Colon (tissue), 2 donors: ENCODE results near the gene MDM1.
A peak's percentile ranks its signal among the peaks of the same experiment; 100 is the strongest.

Source experiments
- FAIRE-seq: peaks from 2 replicates; lab custom pipeline; 2012; peaks lifted over from hg19 to GRCh38; lab: Jason Lieb, UNC
- donor health status: control.
- donor health status: control.

MDM1 gene, protein sequence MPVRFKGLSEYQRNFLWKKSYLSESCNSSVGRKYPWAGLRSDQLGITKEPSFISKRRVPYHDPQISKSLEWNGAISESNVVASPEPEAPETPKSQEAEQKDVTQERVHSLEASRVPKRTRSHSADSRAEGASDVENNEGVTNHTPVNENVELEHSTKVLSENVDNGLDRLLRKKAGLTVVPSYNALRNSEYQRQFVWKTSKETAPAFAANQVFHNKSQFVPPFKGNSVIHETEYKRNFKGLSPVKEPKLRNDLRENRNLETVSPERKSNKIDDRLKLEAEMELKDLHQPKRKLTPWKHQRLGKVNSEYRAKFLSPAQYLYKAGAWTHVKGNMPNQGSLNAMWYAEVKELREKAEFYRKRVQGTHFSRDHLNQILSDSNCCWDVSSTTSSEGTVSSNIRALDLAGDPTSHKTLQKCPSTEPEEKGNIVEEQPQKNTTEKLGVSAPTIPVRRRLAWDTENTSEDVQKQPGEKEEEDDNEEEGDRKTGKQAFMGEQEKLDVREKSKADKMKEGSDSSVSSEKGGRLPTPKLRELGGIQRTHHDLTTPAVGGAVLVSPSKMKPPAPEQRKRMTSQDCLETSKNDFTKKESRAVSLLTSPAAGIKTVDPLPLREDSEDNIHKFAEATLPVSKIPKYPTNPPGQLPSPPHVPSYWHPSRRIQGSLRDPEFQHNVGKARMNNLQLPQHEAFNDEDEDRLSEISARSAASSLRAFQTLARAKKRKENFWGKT

GRCh38 chr12:68331869-68332727, at the start of gene MDM1:
TSS of gene MDM1 (minus strand) at chr12:68332362. CDS start at chr12:68332245, 117 bp downstream.
- FAIRE-seq = no peak

DNA sequence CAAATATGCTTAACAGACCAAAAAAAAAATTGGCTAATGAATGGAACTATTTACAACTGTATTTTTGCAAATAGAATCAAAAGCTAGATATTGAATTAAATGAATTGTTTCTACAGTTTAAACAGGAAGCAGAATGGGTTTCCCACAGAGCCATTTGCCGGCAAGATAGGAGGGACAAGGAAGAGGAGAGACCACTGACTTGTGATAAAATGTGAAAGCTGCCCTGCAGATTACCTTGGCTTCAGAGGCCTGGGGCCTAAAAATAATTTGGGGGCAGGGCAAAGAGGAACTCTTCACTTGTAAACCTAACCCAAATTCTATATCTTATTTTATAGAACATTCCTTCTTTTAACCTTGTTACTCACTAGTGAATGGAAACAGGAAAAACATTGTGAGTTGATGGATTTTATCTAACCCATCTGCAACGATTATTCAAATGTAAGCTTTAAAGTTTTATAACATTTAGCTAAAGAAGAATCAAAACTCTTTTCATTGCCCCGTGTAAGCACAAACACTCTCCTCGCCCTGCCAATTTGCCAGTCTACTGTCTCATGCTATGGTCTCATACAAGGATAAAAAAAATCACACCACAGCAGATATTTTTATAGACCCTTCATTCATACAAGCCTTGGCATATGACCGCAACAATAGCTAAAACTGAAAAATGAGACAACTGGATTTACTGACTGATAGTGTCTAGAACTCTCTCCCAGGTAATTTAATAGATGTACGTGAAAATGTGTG, 49.5 kb upstream of the MDM1 start:
- FAIRE-seq = no peak

- FAIRE-seq = no peak
These were observed 46.9 kb upstream of the MDM1 start for GRCh38 chr12:68378872-68379606.

- no peak for FAIRE-seq
These were observed 45.7 kb upstream of the MDM1 start for GRCh38 chr12:68377881-68378280.

DNA sequence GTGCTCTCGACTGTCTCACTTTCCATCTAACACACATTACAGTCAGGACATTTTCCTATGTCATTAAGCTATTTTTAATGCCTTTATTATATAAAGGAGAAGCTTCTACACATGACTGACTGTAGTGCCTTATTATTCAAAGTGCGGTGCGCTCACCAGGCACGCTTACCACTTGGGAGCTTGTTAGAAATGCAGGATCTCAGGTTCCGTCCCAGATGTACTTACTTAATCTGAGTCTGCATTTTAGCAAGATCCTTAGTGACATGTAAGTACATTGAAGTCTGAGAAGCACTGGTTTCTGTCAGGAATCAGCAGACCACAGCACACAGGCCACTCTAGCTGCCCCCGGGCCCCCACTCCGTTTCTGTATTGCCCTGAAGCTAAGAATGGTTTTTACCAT, 44.7 kb upstream of the MDM1 start:
- FAIRE-seq = no peak

DNA sequence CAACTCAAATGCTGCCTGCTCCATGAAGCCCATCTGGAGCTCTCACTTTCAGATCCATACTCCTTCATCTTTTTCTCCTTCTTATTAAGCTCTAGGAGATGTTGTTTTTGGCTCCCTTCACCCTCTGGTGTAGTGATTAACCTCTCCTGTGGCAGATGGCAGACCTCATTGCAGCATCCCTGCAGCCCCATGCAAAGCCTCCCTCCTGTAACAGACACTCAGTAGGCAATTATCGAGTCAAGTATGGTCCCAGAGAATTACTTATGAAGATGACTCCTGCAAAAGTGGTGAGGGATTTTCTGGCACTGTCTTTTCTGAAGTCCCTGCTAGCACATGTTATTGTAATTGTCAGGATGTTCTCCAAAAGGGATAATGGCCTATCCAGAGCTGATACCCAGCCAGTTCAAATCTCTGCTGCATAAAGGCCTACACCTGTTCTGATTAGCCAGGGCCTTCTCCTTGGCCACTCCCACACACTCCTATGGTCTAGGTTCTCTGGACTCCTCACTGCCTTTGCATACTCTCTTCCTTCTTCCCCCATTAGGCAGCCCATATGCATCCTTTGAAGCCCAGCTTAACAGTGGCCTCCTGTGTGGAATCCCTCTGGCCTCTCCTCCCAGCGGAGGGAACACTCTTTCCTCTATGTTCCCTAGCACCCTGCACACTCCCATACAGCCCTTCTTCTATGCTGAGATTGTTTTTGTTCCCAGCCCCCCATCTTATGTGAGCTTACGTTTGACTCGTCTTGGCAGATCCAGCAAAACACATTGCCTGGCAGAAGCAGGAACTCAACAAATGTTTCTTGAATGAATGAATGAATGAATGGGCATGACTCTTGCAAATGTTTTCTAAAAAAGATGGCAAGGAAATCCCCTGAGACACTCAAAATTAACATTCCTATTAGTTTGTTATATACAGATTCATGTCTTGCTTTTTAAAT, 43.9 kb upstream of the MDM1 start:
- no peak for FAIRE-seq

GRCh38 chr12:68374307-68374982, 42.3 kb upstream of the MDM1 start:
- FAIRE-seq = no peak

DNA sequence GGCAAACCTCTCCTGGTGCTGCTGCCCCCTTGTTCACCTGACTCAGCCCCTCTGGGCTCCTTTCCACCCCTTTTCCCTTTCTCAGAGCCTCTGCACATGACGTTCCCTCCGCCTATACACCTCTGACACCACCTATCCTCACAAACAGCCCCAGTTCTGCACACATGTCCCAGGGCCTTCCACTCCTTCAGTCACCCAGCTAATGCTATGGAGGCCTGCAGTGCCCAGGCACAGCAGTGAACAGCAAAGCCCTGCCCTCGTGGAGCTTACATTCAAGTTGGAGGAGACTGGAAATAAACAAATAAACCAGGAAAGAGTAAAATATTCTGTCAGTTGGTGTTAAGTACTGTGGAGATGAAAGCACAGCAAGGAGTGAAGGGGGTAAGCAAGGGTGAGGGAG, 38.5 kb upstream of the MDM1 start:
- no peak for FAIRE-seq

- FAIRE-seq = no peak
These were observed 37.9 kb upstream of the MDM1 start for GRCh38 chr12:68370006-68370590.

GRCh38 chr12:68368327-68368726, 36.2 kb upstream of the MDM1 start:
- FAIRE-seq = no peak

DNA sequence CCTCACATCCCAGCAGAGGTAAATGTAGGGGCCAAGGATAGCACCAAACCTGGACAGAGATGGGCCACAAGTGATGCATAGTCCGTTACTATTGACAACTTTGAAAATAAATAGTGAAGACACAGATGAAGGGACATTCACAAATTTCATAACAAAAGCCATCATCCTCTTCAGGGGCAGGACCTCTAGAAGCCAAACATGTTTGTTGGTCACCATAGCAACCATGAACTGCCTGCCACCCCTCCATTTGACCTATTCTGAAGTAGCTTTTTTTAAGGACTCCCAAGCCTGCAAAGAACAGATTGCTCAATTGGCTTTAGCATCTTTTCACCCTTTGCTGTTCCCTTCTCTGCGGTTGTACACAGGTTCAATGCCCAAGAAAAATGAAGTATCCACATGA, 35.7 kb upstream of the MDM1 start:
- FAIRE-seq = no peak

DNA sequence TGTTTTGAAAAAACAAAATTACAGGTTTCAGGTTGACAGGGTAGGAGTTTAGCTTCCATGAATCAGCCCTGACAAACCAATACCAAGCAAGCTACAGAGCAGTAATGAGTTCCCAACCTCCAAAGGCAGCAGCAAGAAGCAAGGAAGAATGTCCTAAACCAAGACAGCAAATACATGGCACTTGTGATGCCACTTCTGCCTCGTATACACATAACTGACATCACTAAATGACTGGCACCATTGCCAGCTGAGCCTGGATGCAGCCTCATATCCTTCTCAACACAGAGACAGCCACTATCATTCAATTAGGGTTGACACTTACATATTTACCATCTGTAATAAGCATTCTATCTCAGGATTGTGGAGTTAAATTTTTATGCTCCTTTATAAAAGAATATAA, 35.0 kb upstream of the MDM1 start:
- FAIRE-seq = no peak

GRCh38 chr12:68364893-68365725, 32.9 kb upstream of the MDM1 start:
- no peak for FAIRE-seq

GRCh38 chr12:68364328-68364727, 32.2 kb upstream of the MDM1 start:
- no peak for FAIRE-seq

- no peak for FAIRE-seq
These were observed 29.8 kb upstream of the MDM1 start for GRCh38 chr12:68361953-68362352.

- no peak for FAIRE-seq
These were observed 27.5 kb upstream of the MDM1 start for GRCh38 chr12:68359674-68360073.

GRCh38 chr12:68358532-68359485, 26.6 kb upstream of the MDM1 start:
- peak; percentile 33 for FAIRE-seq
